Measurements from ENCODE around the gene TUBA1C.

GRCh38 chr12:49296836-49297694 is 32.2 kb downstream of the TUBA1C start:
- TF ChIP-seq POLR2A (IDR thresholded peaks at IDR 0.05) = no peak
- peak in 3 of 7 experiments; percentile 1 to 9 (median 4) for TF ChIP-seq CTCF (IDR thresholded peaks at IDR 0.05)
- TF ChIP-seq EP300 (IDR thresholded peaks at IDR 0.05) = no peak
